ENCODE measurements around the gene MDP1. TPM values are rescaled to one million over a fixed set of nuclear protein-coding genes. Genes with fewer than 3 reads are reported as not detected.

Gene MDP1
- total and polyA plus RNA-seq, 2 of the 8 experiments (the other 6 are each of a cell fraction or from before 2014, with no cell fraction given) = 17.7 to 32.2 TPM

DNA sequence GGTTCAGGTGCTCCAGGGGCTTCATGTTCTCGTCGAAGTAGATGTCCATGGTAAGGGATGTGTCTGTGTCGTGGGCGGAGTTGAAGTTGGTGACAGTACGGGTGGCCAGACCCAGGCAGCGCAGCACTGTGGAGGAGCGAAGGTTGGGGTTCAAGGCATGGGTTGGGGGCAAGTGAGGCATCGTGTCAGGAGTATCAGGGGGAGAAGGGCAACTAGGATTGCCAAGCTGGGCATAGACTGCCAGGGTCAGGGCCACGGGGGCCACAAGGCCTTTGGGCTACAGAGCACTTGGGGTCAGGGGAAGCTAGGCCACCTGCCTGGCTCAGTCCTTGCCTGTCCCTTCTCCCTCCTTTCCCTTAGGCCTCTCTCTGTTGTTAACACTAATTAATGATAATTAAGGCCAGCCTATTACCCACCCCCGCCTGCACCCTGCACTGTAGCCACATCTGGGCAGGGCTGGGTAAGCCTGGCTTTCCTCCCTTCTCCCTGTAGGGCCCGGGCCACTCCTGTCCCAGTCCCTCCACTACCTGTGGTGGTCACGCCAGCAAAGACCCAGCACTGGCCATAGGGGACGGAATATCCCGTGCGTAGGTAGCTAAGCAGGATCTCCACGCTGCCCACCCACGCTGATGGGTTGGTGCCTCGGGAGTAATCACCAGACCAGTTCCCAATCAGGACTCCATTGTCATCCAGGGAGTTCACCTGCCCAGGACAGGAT lies 42.8 kb upstream of the MDP1 start (continued):
- TF ChIP-seq CTBP2 (IDR thresholded peaks at IDR 0.05; ENCODE audit: borderline replicate concordance, insufficient read depth, insufficient read length, low read length) (no peak), POU5F1 (IDR thresholded peaks at IDR 0.05; ENCODE audit: low read depth, low read length) (no peak), CHD2 (IDR thresholded peaks at IDR 0.05; ENCODE audit: low read length) (no peak), HDAC2 (IDR thresholded peaks at IDR 0.05; ENCODE audit: borderline replicate concordance in 1 of 2, low read depth in 2 of 2, low read length in 2 of 2) (no peak), BACH1 (IDR thresholded peaks at IDR 0.05; ENCODE audit: low read length) (no peak)

Measured in H1 (cell line).